ENCODE data around the gene FAM81A.
A peak's percentile ranks its signal among the peaks of the same experiment; 100 is the strongest.
"Not testable (repeated sequence)": the region's sequence is repeated elsewhere in the genome, so short reads cannot be mapped to it uniquely, and the experiment has no call there.

The FAM81A gene

GRCh38 chr15:59437817-59438624, at the start of gene FAM81A:
FAM81A (plus strand) TSS chr15:59438186; CDS start chr15:59458627, 20,441 bp downstream.
- peak; percentile 29 to 34 for DNase-seq

- DNase-seq, result no peak
These were observed 49.3 kb upstream of the FAM81A start for GRCh38 chr15:59388670-59389069.

- DNase-seq, result no peak
These were observed 45.7 kb upstream of the FAM81A start for GRCh38 chr15:59392299-59392698.

GRCh38 chr15:59394166-59394661, 43.8 kb upstream of the FAM81A start:
- no peak for DNase-seq

GRCh38 chr15:59396211-59396610, 41.8 kb upstream of the FAM81A start:
- no peak for DNase-seq

- no peak for DNase-seq
These were observed 41.3 kb upstream of the FAM81A start for GRCh38 chr15:59396679-59397078.

GRCh38 chr15:59398220-59398619, 39.8 kb upstream of the FAM81A start:
- DNase-seq, result no peak

GRCh38 chr15:59399465-59400102, 38.4 kb upstream of the FAM81A start:
- DNase-seq, result peak in 1 of 2 donors; percentile 61

- DNase-seq, result no peak
These were observed 37.7 kb upstream of the FAM81A start for GRCh38 chr15:59400103-59400813.

GRCh38 chr15:59401051-59401823, 36.7 kb upstream of the FAM81A start:
- DNase-seq, result not testable (repeated sequence)

GRCh38 chr15:59401824-59402569, 36.0 kb upstream of the FAM81A start:
- no peak for DNase-seq

- no peak for DNase-seq
These were observed 32.9 kb upstream of the FAM81A start for GRCh38 chr15:59405079-59405478.

GRCh38 chr15:59406446-59406845, 31.5 kb upstream of the FAM81A start:
- DNase-seq, result no peak

- no peak for DNase-seq
These were observed 30.0 kb upstream of the FAM81A start for GRCh38 chr15:59407946-59408345.

- no peak for DNase-seq
These were observed 27.5 kb upstream of the FAM81A start for GRCh38 chr15:59410391-59410896.

GRCh38 chr15:59413577-59413976, 24.4 kb upstream of the FAM81A start:
- DNase-seq, result no peak

- DNase-seq, result no peak
These were observed 21.2 kb upstream of the FAM81A start for GRCh38 chr15:59416816-59417215.

- DNase-seq, result no peak
These were observed 18.8 kb upstream of the FAM81A start for GRCh38 chr15:59419170-59419569.

GRCh38 chr15:59420108-59420507, 17.9 kb upstream of the FAM81A start:
- no peak for DNase-seq

- no peak for DNase-seq
These were observed 16.9 kb upstream of the FAM81A start for GRCh38 chr15:59420986-59421618.

- no peak for DNase-seq
These were observed 13.4 kb upstream of the FAM81A start for GRCh38 chr15:59424616-59425015.
